T-helper 1 cell treated with Interleukin-12 subunit alpha and Interleukin-12 subunit beta and Interleukin-4 antibody, amounts not matched to agents 30 ng/mL and 1 ng/mL, for 36 hours (primary cell): ENCODE data around the gene LHFPL3. TPM values are rescaled to one million over a fixed set of nuclear protein-coding genes. Genes with fewer than 3 reads are reported as not detected.

Experiments used
- intact Hi-C: fragments of 100-400 bp; cut with micrococcal nuclease; formaldehyde crosslinking; loops from one replicate; pipeline ENCODE4 v1.15.1; 2024
- total RNA-seq: library from RNA; stranded (reverse); gene quantifications from 2 replicates; pipeline ENCODE4 v1.2.3, GENCODE V29; 2022

LHFPL3 gene
- total RNA-seq, 1 donor from 2014 or later: not detected

DNA sequence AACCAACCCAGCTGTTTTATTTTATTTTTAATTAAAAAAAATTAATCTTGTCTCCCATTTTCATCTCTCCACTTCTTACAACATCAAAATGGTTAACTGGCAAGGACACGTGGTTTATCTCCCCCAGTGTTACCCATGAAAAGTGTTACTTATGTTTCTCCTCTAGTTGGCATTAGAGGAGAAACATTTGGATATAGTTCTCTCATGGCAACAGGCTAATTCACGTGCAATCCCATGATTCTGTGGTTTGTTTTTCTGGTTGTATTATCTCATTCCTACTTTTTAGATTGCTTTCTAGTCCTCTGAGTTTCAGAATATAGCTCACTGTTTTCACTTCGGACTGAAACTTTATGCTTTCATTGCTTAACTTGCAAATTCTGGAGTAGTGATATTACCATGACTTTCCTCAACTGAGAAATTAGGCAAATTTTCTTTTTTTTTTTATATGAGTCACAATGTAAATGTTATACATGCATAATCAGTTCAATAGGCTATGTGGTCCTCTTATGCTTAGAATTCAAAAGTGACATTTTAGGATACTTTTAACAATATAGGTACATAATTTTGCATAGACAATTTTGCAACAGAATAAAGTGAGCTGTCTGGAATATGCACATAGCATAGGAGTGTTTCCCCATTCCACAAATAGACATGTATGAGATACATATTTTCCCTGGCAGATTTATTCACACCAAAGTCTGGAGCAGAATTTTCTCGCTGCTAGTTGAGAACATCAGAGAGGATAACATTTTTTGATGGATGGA lies 43.0 kb downstream of the LHFPL3 start:
- intact Hi-C loops: no loop called here

DNA sequence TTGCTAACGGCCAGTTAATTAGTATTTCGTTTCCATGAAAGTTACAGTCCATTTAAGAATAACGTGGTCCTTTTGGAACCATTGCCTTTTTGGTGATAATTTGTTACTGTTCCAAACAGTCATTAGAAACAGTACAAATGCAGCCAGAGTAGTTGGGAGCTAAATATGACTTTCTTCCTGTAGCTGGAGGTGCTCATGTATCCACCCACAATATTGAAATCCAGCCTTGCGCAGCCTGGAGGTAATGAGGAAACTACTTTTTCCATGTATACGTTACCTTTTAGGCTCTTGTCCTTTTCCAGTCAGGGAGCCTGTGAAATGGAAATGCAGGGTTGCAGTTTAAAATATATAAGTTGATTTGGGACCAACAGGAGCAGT lies 43.6 kb downstream of the LHFPL3 start:
- intact Hi-C loops: no loop called here

DNA sequence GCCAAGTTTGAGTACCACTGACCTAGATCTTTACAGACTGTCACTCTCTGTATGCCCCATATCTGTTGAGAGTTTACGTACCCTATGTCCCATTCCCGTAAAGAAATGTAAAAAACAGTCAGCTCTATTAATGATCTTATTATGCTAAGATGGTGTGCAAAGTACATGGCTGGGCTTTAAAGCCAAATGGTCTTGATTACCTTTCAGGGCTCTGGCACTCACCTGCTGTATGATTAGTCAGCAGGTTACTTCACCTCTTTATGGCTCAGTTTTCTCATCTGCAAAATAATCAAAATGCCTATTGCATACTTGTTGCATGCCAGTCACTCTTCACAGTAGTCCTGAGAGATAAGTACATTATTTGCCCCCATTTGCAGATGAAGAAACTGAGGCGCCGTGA lies 54.2 kb downstream of the LHFPL3 start:
- intact Hi-C loops: no loop called here

GRCh38 chr7:104386943-104387342 lies 58.5 kb downstream of the LHFPL3 start:
- intact Hi-C loops: no loop called here

GRCh38 chr7:104388222-104388621 lies 59.8 kb downstream of the LHFPL3 start:
- intact Hi-C loops: no loop called here

- intact Hi-C loops: no loop called here
Observed at GRCh38 chr7:104395162-104395561, 66.8 kb downstream of the LHFPL3 start.

GRCh38 chr7:104397442-104397841 lies 69.0 kb downstream of the LHFPL3 start:
- intact Hi-C loops: no loop called here

GRCh38 chr7:104408371-104408770 lies 80.0 kb downstream of the LHFPL3 start:
- intact Hi-C loops: no loop called here

- intact Hi-C loops: no loop called here
Observed at GRCh38 chr7:104410742-104411141, 82.3 kb downstream of the LHFPL3 start.

- intact Hi-C loops: no loop called here
Observed at GRCh38 chr7:104412911-104413310, 84.5 kb downstream of the LHFPL3 start.

GRCh38 chr7:104414216-104414615 lies 85.8 kb downstream of the LHFPL3 start:
- intact Hi-C loops: no loop called here

GRCh38 chr7:104415700-104416099 lies 87.3 kb downstream of the LHFPL3 start:
- intact Hi-C loops: no loop called here

DNA sequence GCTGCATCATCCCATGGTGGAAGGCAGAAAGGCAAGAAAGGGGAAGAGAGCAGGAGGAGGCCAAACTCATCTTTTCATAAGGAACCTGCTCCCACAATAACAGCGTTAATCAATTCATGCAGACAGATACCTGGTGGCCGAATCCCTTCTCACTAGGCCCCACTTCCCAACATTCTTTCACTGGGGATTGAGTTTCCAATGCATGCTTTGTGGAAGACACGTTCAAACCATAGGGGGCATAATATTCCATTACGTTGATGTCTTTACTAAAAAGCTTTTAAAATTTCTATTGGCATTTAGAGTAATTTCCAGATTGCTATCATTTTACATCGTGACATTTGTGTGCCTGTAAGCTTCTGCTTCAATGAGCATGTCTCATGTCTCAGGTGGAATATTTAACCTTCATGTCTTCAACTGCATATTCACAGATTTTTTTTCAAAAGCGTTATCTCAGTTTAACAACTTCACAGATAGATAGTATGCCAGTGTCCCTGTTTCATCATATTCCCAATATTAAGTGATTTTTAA lies 88.5 kb downstream of the LHFPL3 start:
- intact Hi-C loops: no loop called here

- intact Hi-C loops: no loop called here
Observed at GRCh38 chr7:104431930-104432329, 103.5 kb downstream of the LHFPL3 start.

- intact Hi-C loops: no loop called here
Observed at GRCh38 chr7:104434129-104434528, 105.7 kb downstream of the LHFPL3 start.

DNA sequence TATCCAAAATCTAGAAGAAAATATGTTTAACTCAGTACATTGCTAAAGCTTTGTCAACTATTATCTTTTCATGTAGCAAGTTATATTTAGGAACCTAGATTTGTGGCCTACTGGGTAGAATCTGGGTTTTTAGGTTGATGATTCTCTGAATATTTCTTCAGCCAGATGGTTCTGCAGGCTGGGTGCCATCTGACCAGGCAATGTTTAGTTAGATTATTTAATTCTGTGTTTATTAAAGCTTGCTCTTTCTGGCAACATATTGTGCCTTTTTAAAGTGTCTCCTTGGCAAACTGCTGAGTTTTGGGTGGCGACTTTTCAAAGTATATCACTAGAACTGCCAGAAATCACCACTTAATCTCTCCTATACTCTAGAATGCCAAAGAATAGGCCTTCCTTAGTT lies 114.1 kb downstream of the LHFPL3 start:
- intact Hi-C loops: no loop called here

DNA sequence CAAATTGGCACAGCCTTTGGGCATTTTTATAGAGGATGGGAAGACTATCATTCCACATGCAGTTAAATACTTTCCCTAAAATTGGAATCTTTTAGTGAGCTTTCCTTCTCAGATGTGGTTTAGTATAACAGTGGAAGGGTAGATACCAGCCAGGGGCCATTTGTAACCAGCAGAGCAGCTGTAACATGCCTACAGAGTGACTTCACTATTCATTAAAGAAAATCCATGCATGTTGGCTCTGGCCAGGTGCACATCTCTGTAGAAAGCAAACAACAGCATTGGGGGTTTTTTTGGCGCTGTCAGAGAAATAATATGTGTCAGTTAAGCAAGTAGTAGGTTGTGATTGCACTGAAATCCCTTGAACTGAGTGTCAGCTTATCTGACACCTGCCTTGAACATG lies 115.6 kb downstream of the LHFPL3 start:
- intact Hi-C loops: no loop called here

DNA sequence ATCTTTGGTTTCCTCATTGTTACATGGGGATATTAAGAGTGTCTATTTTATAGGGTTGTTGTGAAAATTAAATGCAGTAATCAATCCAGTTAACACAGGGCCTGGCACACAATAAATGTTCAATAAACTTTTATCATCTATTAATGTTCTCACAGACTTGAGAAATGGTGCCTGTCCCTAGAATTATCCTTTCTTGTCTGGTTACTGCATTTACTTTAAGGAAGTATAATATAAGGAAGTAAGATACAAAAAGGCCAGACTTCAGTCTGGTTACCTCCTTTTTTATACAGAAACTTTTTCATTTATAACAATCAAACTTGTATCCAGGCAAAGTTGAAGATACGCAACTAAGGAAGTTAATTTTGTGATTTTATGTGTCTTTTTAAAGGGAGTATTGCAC lies 117.0 kb downstream of the LHFPL3 start:
- intact Hi-C loops: no loop called here

DNA sequence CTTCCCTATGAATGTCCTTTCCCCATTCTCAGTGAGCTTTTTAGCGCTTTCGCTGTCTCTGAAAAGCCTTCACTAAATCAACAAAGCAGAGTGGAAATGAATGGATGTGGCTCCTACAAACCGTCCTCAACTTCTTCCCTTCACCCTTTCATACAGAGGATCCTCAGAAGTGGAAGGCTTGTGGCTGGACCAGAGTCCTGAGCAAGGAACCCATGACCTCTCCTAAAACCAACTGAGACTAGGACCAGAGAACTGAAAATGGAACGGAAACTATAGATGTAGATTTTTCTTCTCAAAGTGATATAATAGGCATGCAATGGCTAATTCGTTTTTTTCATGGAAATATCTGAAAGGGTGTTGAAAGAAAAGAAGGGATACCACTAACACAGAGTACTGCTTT lies 122.5 kb downstream of the LHFPL3 start:
- intact Hi-C loops: no loop called here

- intact Hi-C loops: no loop called here
Observed at GRCh38 chr7:104453190-104453589, 124.8 kb downstream of the LHFPL3 start.

GRCh38 chr7:104458875-104459274 lies 130.5 kb downstream of the LHFPL3 start:
- intact Hi-C loops: no loop called here

DNA sequence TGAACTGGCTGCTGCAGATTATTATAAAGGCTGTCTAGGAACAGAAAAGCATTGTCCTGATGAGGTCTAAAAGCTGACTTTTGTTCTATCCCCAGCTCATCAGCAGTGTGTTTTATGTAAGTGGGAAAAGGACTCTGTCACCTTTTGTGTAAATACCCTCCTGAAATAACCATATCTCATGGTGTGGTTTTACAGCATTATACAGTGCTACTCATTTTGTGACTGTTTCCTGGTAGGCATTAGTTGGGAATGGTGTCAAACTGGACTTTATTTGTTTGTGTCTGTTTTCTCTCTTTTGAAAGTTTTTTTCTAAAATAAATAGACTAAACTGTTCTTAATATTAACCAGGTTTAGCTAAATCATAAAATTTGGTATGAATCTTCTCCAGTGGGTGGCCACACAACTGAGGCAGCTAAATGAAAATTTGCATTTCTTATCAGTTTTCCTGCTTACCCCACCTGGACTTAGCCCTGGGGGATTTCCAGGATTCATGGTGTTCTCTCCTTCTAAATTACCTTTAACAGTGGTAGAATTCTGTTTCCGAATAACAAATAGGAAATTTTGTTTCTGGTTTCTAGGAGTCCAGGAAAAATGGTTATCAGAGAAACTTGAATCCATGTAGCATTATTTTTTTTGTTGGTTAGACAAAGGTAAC lies 140.9 kb downstream of the LHFPL3 start:
- intact Hi-C loops: no loop called here

- intact Hi-C loops: no loop called here
Observed at GRCh38 chr7:104480529-104480928, 152.1 kb downstream of the LHFPL3 start.
